ENCODE results near the gene LIX1L. TPM values are rescaled to one million over a fixed set of nuclear protein-coding genes. Genes with fewer than 3 reads are reported as not detected.

Gene LIX1L
- polyA plus RNA-seq, 1 donor (not counting 4 experiments of a cell fraction or from before 2014, with no cell fraction given) = 20.0 TPM

DNA sequence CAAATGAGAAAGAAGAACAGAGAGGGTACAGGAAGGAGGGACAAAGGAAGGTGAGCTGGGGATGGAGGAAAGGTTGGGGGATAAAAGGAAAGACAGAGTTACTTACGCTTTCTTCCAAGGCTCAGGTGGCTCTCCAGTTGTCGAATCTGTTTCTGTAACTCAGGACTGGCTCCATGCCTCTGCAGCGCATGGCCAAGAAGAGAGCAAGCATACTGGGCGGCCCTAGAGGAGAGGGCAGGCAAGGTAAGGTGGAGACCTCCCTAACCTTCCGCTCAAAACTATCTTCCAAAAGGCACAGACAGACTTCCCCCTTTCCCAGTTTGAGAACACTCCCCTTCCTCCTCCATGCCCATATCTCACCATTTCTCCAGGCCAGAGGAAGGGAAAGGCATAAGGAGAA lies 40.2 kb downstream of the LIX1L start:
- H3K27me3 ChIP-seq (ENCODE audit: control insufficient read depth, extremely low read depth, insufficient read depth, low read length) = no peaks in the 10 kb centered on the region
- dilution Hi-C loops (cut with MboI; ENCODE audit: extremely low pct_ligation_motif_present, low sequenced_read_pairs) = no loop called here
- H3K79me2 ChIP-seq (ENCODE audit: control insufficient read depth, insufficient read depth, low read length) = peaks cover 15% of the 10 kb centered on the region
- no peak for DNase-seq (ENCODE audit: low read depth, low spot score)
- no peak for TF ChIP-seq EZH2 (IDR thresholded peaks at IDR 0.05; ENCODE audit: low read length)
- TF ChIP-seq, protein P1, sequence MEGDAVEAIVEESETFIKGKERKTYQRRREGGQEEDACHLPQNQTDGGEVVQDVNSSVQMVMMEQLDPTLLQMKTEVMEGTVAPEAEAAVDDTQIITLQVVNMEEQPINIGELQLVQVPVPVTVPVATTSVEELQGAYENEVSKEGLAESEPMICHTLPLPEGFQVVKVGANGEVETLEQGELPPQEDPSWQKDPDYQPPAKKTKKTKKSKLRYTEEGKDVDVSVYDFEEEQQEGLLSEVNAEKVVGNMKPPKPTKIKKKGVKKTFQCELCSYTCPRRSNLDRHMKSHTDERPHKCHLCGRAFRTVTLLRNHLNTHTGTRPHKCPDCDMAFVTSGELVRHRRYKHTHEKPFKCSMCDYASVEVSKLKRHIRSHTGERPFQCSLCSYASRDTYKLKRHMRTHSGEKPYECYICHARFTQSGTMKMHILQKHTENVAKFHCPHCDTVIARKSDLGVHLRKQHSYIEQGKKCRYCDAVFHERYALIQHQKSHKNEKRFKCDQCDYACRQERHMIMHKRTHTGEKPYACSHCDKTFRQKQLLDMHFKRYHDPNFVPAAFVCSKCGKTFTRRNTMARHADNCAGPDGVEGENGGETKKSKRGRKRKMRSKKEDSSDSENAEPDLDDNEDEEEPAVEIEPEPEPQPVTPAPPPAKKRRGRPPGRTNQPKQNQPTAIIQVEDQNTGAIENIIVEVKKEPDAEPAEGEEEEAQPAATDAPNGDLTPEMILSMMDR (optimal IDR thresholded peaks at IDR 0.05 in 1 of 3, IDR thresholded peaks at IDR 0.05 in 1 of 3, conservative IDR thresholded peaks at IDR 0.05 in 1 of 3; ENCODE audit: extremely low read depth in 1 of 3, insufficient read depth in 2 of 3, low read length in 3 of 3) = no peak
- no peaks in the 10 kb centered on the region for H3K9me1 ChIP-seq (ENCODE audit: control insufficient read depth, extremely low read depth, insufficient read depth, low read length)
- H3K4me3 ChIP-seq (ENCODE audit: control insufficient read depth in 2 of 3, extremely low read depth in 1 of 3, insufficient read depth in 2 of 3, low read depth in 1 of 3, low read length in 3 of 3) = peak overlapping the region; percentile 66 to 91 (median 88)
- peak overlapping the region; percentile 99 for H3K4me2 ChIP-seq (ENCODE audit: control insufficient read depth, extremely low read depth, insufficient read depth, low read depth, low read length)
- H2AFZ ChIP-seq (ENCODE audit: control insufficient read depth, low read length) = peak overlapping the region; percentile 78
- peaks cover 6% of the 10 kb centered on the region in 2 experiments for H3K36me3 ChIP-seq (ENCODE audit: control insufficient read depth in 2 of 2, extremely low read depth in 1 of 2, insufficient read depth in 2 of 2, low read length in 2 of 2)
- no peaks in the 10 kb centered on the region for H3K9me3 ChIP-seq (ENCODE audit: control insufficient read depth, low read depth, low read length)
- peak overlapping the region; percentile 90 for H3K9ac ChIP-seq (ENCODE audit: control insufficient read depth, extremely low read depth, insufficient read depth, low read length)
- H3K27ac ChIP-seq (ENCODE audit: control insufficient read depth, insufficient read depth, low read length) = peak overlapping the region; percentile 93
- H4K20me1 ChIP-seq (ENCODE audit: control insufficient read depth, extremely low read depth, insufficient read depth, low read length) = no peaks in the 10 kb centered on the region
- H3K4me1 ChIP-seq (ENCODE audit: control insufficient read depth, extremely low read depth, insufficient read depth, low read length) = peaks cover 19% of the 10 kb centered on the region
- no peak for FAIRE-seq

DNA sequence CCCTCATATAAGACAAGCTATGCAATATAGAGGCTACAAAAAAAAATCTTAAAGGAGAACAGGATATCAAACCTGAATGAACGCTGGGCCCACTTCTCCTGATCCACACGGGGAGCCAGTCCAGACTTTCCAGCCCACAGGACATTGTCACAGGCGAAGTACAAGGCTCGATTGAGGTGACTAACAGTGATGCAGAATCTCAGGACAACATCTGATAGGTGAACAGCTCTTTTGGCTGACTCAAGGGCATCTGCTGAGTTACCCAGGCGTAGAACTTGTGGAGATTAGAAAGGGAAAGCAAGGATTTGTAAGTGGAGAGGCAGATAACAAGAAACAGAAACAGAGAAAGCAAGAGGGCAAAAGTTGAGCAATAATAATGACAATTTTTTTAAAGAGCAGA lies 41.1 kb downstream of the LIX1L start:
- Histone ChIP-seq H3K9me3 (ENCODE audit: control insufficient read depth, low read depth, low read length) (no peaks in the 10 kb centered on the region), H3K27me3 (ENCODE audit: control insufficient read depth, extremely low read depth, insufficient read depth, low read length) (no peaks in the 10 kb centered on the region), H3K79me2 (ENCODE audit: control insufficient read depth, insufficient read depth, low read length) (peaks cover 15% of the 10 kb centered on the region), H3K36me3 (ENCODE audit: control insufficient read depth in 2 of 2, extremely low read depth in 1 of 2, insufficient read depth in 2 of 2, low read length in 2 of 2) (peaks cover 6 to 9% of the 10 kb centered on the region in 2 experiments), H4K20me1 (ENCODE audit: control insufficient read depth, extremely low read depth, insufficient read depth, low read length) (no peaks in the 10 kb centered on the region), H2AFZ (ENCODE audit: control insufficient read depth, low read length) (no peak overlapping the region), H3K4me3 (ENCODE audit: control insufficient read depth in 2 of 3, extremely low read depth in 1 of 3, insufficient read depth in 2 of 3, low read depth in 1 of 3, low read length in 3 of 3) (no peak overlapping the region), H3K9ac (ENCODE audit: control insufficient read depth, extremely low read depth, insufficient read depth, low read length) (no peak overlapping the region), H3K4me1 (ENCODE audit: control insufficient read depth, extremely low read depth, insufficient read depth, low read length) (peaks cover 19% of the 10 kb centered on the region), H3K4me2 (ENCODE audit: control insufficient read depth, extremely low read depth, insufficient read depth, low read depth, low read length) (peak overlapping the region; percentile 25), H3K9me1 (ENCODE audit: control insufficient read depth, extremely low read depth, insufficient read depth, low read length) (no peaks in the 10 kb centered on the region), H3K27ac (ENCODE audit: control insufficient read depth, insufficient read depth, low read length) (no peak overlapping the region)
- TF ChIP-seq EZH2 (IDR thresholded peaks at IDR 0.05; ENCODE audit: low read length) = no peak
- TF ChIP-seq, protein P1 (optimal IDR thresholded peaks at IDR 0.05 in 1 of 3, IDR thresholded peaks at IDR 0.05 in 1 of 3, conservative IDR thresholded peaks at IDR 0.05 in 1 of 3; ENCODE audit: extremely low read depth in 1 of 3, insufficient read depth in 2 of 3, low read length in 3 of 3) = no peak
- dilution Hi-C loops (cut with MboI; ENCODE audit: extremely low pct_ligation_motif_present, low sequenced_read_pairs) = no loop called here
- no peak for FAIRE-seq
- no peak for DNase-seq (ENCODE audit: low read depth, low spot score)
